ENCODE data around the gene KRTAP12-2.

Gene KRTAP12-2

GRCh38 chr21:44616591-44616926 lies 50.2 kb downstream of the KRTAP12-2 start:
- H3K4me3 ChIP-seq (ENCODE audit: low read depth, low read length) = no peak overlapping the region
- in situ Hi-C loops (cut with HindIII; ENCODE audit: low sequenced_read_pairs) = no loop called here
- no peak for DNase-seq (ENCODE audit: low read depth)
- TF ChIP-seq CTCF (IDR thresholded peaks at IDR 0.05; ENCODE audit: low read depth, low read length, missing control alignments) = no peak

Measured in astrocyte of the cerebellum (primary cell).